B cell (primary cell): ENCODE results near the gene PRKRIP1.

Source experiments
- EZH2 ChIP-seq: IDR thresholded peaks from 2 replicates; pipeline ENCODE4 v1.6.1; 2012; ENCODE audit warnings: borderline replicate concordance, low read depth, mild to moderate bottlenecking, moderate library complexity, low read length; ENCODE audit not compliant: insufficient read depth, poor library complexity, severe bottlenecking
- TF ChIP-seq, protein P1 (sequence below): fragments of 200-600 bp; IDR thresholded peaks from one replicate; pipeline ENCODE4 v1.8.0; 2022; ENCODE audit warnings: antibody characterized with exemption, mild to moderate bottlenecking

DNA sequence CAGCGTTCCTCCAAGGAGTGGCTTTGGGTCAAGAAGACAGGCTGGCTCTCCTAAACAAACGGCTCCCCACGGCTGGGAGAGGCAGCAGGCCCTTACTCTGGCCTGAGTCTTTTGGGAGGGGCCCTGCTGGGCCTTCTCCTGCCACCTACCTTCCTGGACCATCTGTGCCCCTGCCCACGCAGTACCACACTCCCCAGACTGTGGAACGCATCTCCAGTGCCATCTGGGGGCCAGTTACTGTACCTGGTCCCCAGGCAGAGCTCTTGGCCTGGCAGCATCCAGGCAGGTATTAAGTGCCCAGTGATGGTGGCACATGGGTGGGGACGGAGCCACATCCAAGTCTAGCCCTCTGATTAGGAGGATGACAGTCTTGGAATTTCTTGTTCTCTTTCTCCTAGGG, 54.1 kb downstream of the PRKRIP1 start:
- TF ChIP-seq, protein P1, sequence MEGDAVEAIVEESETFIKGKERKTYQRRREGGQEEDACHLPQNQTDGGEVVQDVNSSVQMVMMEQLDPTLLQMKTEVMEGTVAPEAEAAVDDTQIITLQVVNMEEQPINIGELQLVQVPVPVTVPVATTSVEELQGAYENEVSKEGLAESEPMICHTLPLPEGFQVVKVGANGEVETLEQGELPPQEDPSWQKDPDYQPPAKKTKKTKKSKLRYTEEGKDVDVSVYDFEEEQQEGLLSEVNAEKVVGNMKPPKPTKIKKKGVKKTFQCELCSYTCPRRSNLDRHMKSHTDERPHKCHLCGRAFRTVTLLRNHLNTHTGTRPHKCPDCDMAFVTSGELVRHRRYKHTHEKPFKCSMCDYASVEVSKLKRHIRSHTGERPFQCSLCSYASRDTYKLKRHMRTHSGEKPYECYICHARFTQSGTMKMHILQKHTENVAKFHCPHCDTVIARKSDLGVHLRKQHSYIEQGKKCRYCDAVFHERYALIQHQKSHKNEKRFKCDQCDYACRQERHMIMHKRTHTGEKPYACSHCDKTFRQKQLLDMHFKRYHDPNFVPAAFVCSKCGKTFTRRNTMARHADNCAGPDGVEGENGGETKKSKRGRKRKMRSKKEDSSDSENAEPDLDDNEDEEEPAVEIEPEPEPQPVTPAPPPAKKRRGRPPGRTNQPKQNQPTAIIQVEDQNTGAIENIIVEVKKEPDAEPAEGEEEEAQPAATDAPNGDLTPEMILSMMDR: peak; percentile 80
- no peak for TF ChIP-seq EZH2
